Neural progenitor cell (in vitro differentiated cells): ENCODE measurements around the gene LRBA. TPM values are rescaled to one million over a fixed set of nuclear protein-coding genes. Genes with fewer than 3 reads are reported as not detected.

Experiments used
- DNase-seq: peaks from one replicate; pipeline ENCODE4 v3.0.0-alpha.2; 2016; ENCODE audit warnings: low spot score
- H2AFZ ChIP-seq: fragments of 200-600 bp; sonication (generic); replicated peaks from 2 replicates; pipeline ENCODE4 v1.6.1; 2016; ENCODE audit warnings: antibody characterized with exemption
- H3F3A ChIP-seq: fragments of 200-600 bp; sonication (generic); 2 replicates; pipeline ENCODE4 v1.6.1; 2016; ENCODE audit warnings: antibody characterized with exemption, low read depth
- H3K27ac ChIP-seq: fragments of 200-600 bp; sonication (generic); 2 replicates; pipeline ENCODE4 v1.5.1; 2016; ENCODE audit warnings: mild to moderate bottlenecking
- H3K27me3 ChIP-seq: fragments of 200-600 bp; sonication (generic); 2 replicates; pipeline ENCODE4 v1.6.1; 2016; ENCODE audit warnings: mild to moderate bottlenecking, moderate library complexity
- H3K36me3 ChIP-seq: fragments of 200-600 bp; sonication (generic); 2 replicates; pipeline ENCODE4 v1.5.1; 2016
- H3K4me1 ChIP-seq: fragments of 200-600 bp; sonication (generic); 2 replicates; pipeline ENCODE4 v1.6.1; 2016; ENCODE audit warnings: mixed run types
- H3K4me2 ChIP-seq: fragments of 200-600 bp; sonication (generic); 2 replicates; pipeline ENCODE4 v1.6.1; 2016
- H3K4me3 ChIP-seq: fragments of 200-600 bp; sonication (generic); 2 replicates; pipeline ENCODE4 v1.5.1; 2016
- H3K79me2 ChIP-seq: fragments of 200-600 bp; sonication (generic); 2 replicates; pipeline ENCODE4 v1.6.1; 2016; ENCODE audit warnings: low read depth
- H3K9ac ChIP-seq: fragments of 200-600 bp; sonication (generic); 2 replicates; pipeline ENCODE4 v1.6.1; 2016
- H3K9me3 ChIP-seq: fragments of 200-600 bp; sonication (generic); 2 replicates; pipeline ENCODE4 v1.5.1; 2016; ENCODE audit warnings: low read depth
- H4K20me1 ChIP-seq: fragments of 200-600 bp; sonication (generic); 2 replicates; pipeline ENCODE4 v1.6.1; 2016; ENCODE audit warnings: low read depth
- H3K27ac Mint-ChIP-seq: 3 replicates; pipeline ENCODE4 v1.8.0; 2021; ENCODE audit warnings: mixed read lengths
- H3K27me3 Mint-ChIP-seq: 2 replicates; pipeline ENCODE4 v1.8.0; 2022; ENCODE audit warnings: low read depth, mild to moderate bottlenecking, inconsistent platforms, moderate library complexity, mixed read lengths; ENCODE audit not compliant: insufficient read depth
- H3K36me3 Mint-ChIP-seq: 3 replicates; pipeline ENCODE4 v1.8.0; 2021; ENCODE audit warnings: mixed read lengths
- H3K4me1 Mint-ChIP-seq: 3 replicates; pipeline ENCODE4 v1.8.0; 2021; ENCODE audit warnings: mixed read lengths
- H3K4me3 Mint-ChIP-seq: 3 replicates; pipeline ENCODE4 v1.8.0; 2021; ENCODE audit warnings: mild to moderate bottlenecking, moderate library complexity, mixed read lengths
- H3K9me3 Mint-ChIP-seq: 3 replicates; pipeline ENCODE4 v1.8.0; 2020; ENCODE audit warnings: mixed read lengths
- CTCF ChIP-seq: fragments of 200-600 bp; sonication (generic); IDR thresholded peaks from 2 replicates; pipeline ENCODE4 v1.5.1; 2017; ENCODE audit warnings: antibody characterized with exemption, mild to moderate bottlenecking
- EZH2 ChIP-seq: fragments of 200-600 bp; sonication (generic); IDR thresholded peaks from 2 replicates; pipeline ENCODE4 v1.6.1; 2017; ENCODE audit warnings: antibody characterized with exemption, mild to moderate bottlenecking, moderate library complexity
- EZH2phosphoT487 ChIP-seq: fragments of 200-600 bp; sonication (generic); IDR thresholded peaks from 2 replicates; pipeline ENCODE4 v1.6.1; 2017; ENCODE audit warnings: antibody characterized with exemption
- total RNA-seq: library from RNA; depleted of rRNA; stranded (reverse); fragments of >200 nt; gene quantifications from 2 replicates; pipeline ENCODE4 v1.2.3, GENCODE V29; 2015; ENCODE audit warnings: low replicate concordance

Gene LRBA
- total RNA-seq, 1 donor from 2014 or later, result 111 TPM

GRCh38 chr4:150768497-150768896, 246.6 kb downstream of the LRBA start:
- no peak overlapping the region for H3K4me3 Mint-ChIP-seq
- no peak for DNase-seq
- TF ChIP-seq EZH2 (no peak), EZH2phosphoT487 (no peak), CTCF (no peak)

GRCh38 chr4:150765216-150765615, 249.9 kb downstream of the LRBA start:
- no peak overlapping the region for H3K27ac Mint-ChIP-seq
- H3K4me3 Mint-ChIP-seq, result no peak overlapping the region
- Histone ChIP-seq H2AFZ (no peak overlapping the region), H3K9ac (no peak overlapping the region), H3K79me2 (no peaks in the 10 kb centered on the region), H3K4me2 (no peak overlapping the region), H3F3A (no peaks in the 10 kb centered on the region), H3K4me1 (no peaks in the 10 kb centered on the region), H3K27me3 (no peaks in the 10 kb centered on the region), H3K36me3 (no peaks in the 10 kb centered on the region), H3K4me3 (no peak overlapping the region), H3K27ac (no peak overlapping the region), H3K9me3 (no peaks in the 10 kb centered on the region), H4K20me1 (no peaks in the 10 kb centered on the region)
- no peak for DNase-seq
- TF ChIP-seq EZH2phosphoT487 (no peak), EZH2 (no peak), CTCF (no peak)
- no peaks in the 10 kb centered on the region for H3K4me1 Mint-ChIP-seq
- no peaks in the 10 kb centered on the region for H3K27me3 Mint-ChIP-seq
- peaks cover 2% of the 10 kb centered on the region for H3K36me3 Mint-ChIP-seq
- no peaks in the 10 kb centered on the region for H3K9me3 Mint-ChIP-seq

More at GRCh38 chr4:150768497-150768896, 246.6 kb downstream of the LRBA start:
- Histone ChIP-seq H3K4me1 (no peaks in the 10 kb centered on the region), H3K27me3 (no peaks in the 10 kb centered on the region), H3K4me3 (no peak overlapping the region), H3K79me2 (no peaks in the 10 kb centered on the region), H3F3A (no peaks in the 10 kb centered on the region), H3K4me2 (no peak overlapping the region), H3K9me3 (no peaks in the 10 kb centered on the region), H3K27ac (no peak overlapping the region), H4K20me1 (no peaks in the 10 kb centered on the region), H3K36me3 (no peaks in the 10 kb centered on the region), H2AFZ (no peak overlapping the region), H3K9ac (no peak overlapping the region)
- Mint-ChIP-seq H3K36me3 (peaks cover 3% of the 10 kb centered on the region), H3K27ac (no peak overlapping the region), H3K4me1 (no peaks in the 10 kb centered on the region), H3K27me3 (no peaks in the 10 kb centered on the region), H3K9me3 (no peaks in the 10 kb centered on the region)

GRCh38 chr4:150751648-150752047, 263.4 kb downstream of the LRBA start:
- TF ChIP-seq EZH2 (no peak), CTCF (no peak), EZH2phosphoT487 (no peak)
- H3F3A ChIP-seq, result no peaks in the 10 kb centered on the region
- H3K4me1 ChIP-seq, result peaks cover 5% of the 10 kb centered on the region
- H3K27me3 ChIP-seq, result no peaks in the 10 kb centered on the region
- Mint-ChIP-seq H3K4me3 (no peak overlapping the region), H3K27me3 (peaks cover 2% of the 10 kb centered on the region), H3K9me3 (no peaks in the 10 kb centered on the region), H3K4me1 (no peaks in the 10 kb centered on the region), H3K36me3 (peaks cover 2% of the 10 kb centered on the region), H3K27ac (no peak overlapping the region)
- no peak overlapping the region for H3K4me3 ChIP-seq
- no peak overlapping the region for H3K4me2 ChIP-seq
- no peak overlapping the region for H3K9ac ChIP-seq
- no peak overlapping the region for H3K27ac ChIP-seq
- H3K9me3 ChIP-seq, result no peaks in the 10 kb centered on the region
- H3K36me3 ChIP-seq, result no peaks in the 10 kb centered on the region
- no peak overlapping the region for H2AFZ ChIP-seq
- DNase-seq, result no peak
- H4K20me1 ChIP-seq, result no peaks in the 10 kb centered on the region
- H3K79me2 ChIP-seq, result no peaks in the 10 kb centered on the region
